Smooth muscle cell (in vitro differentiated cells): ENCODE data around the gene NXF2. TPM values are rescaled to one million over a fixed set of nuclear protein-coding genes. Genes with fewer than 3 reads are reported as not detected.
"Not testable (repeated sequence)": the region's sequence is repeated elsewhere in the genome, so short reads cannot be mapped to it uniquely, and the experiment has no call there.

Experiments used
- DNase-seq: peaks from one replicate; lab custom pipeline; 2025; ENCODE audit not compliant: unreplicated experiment; lab: John Stamatoyannopoulos, UW
- H2AFZ ChIP-seq: fragments of 200-600 bp; sonication (generic); 2 replicates; pipeline ENCODE4 v1.6.0; 2016; ENCODE audit warnings: antibody characterized with exemption, low read depth, mild to moderate bottlenecking
- H3F3A ChIP-seq: fragments of 200-600 bp; sonication (generic); 2 replicates; pipeline ENCODE4 v1.6.0; 2017; ENCODE audit warnings: antibody characterized with exemption, low read depth
- H3K27ac ChIP-seq: fragments of 200-600 bp; sonication (generic); 2 replicates; pipeline ENCODE4 v1.5.1; 2016; ENCODE audit warnings: low read depth, mild to moderate bottlenecking
- H3K27me3 ChIP-seq: fragments of 200-600 bp; sonication (generic); 2 replicates; pipeline ENCODE4 v1.6.1; 2016; ENCODE audit warnings: low read depth, mild to moderate bottlenecking
- H3K36me3 ChIP-seq: fragments of 200-600 bp; sonication (generic); 2 replicates; pipeline ENCODE4 v1.5.1; 2016; ENCODE audit warnings: low read depth
- H3K4me1 ChIP-seq: fragments of 200-600 bp; sonication (generic); 2 replicates; pipeline ENCODE4 v1.5.1; 2016; ENCODE audit warnings: low read depth
- H3K4me2 ChIP-seq: fragments of 200-600 bp; sonication (generic); 2 replicates; pipeline ENCODE4 v1.6.0; 2016; ENCODE audit warnings: mild to moderate bottlenecking
- H3K4me3 ChIP-seq: fragments of 200-600 bp; sonication (generic); 2 replicates; pipeline ENCODE4 v1.5.1; 2016; ENCODE audit warnings: mild to moderate bottlenecking
- H3K79me2 ChIP-seq: fragments of 200-600 bp; sonication (generic); 2 replicates; pipeline ENCODE4 v1.6.0; 2016; ENCODE audit warnings: low read depth, mild to moderate bottlenecking
- H3K9ac ChIP-seq: fragments of 200-600 bp; sonication (generic); 2 replicates; pipeline ENCODE4 v1.6.0; 2016; ENCODE audit warnings: low read depth
- H3K9me3 ChIP-seq: fragments of 200-600 bp; sonication (generic); replicated peaks from 2 replicates; pipeline ENCODE4 v1.5.1; 2016; ENCODE audit warnings: low read depth
- H4K20me1 ChIP-seq: fragments of 200-600 bp; sonication (generic); 2 replicates; pipeline ENCODE4 v1.6.0; 2016; ENCODE audit warnings: low read depth
- WGBS: methylation state at CpG from one replicate; pipeline ENCODE4 v1.1.7; 2016; ENCODE audit warnings: low lambda C conversion rate; 5-methylcytosine and 5-hydroxymethylcytosine counted together
- polyA plus RNA-seq: library from polyadenylated mRNA; unstranded; fragments of >200 nt; fragmentation: Nextera tagmentation; extraction: Ambion mirVana; gene quantifications from 2 replicates; pipeline ENCODE4 v1.2.1, GENCODE V29; 2016
- total RNA-seq: library from RNA; depleted of rRNA; stranded (reverse); fragments of >200 nt; gene quantifications from 2 replicates; pipeline ENCODE4 v1.2.3, GENCODE V29; 2014

The NXF2 gene
- total RNA-seq: not detected in 2 replicates
- polyA plus RNA-seq: not detected in 2 replicates

GRCh38 chrX:102246893-102247292 lies at the start of gene NXF2:
NXF2 (plus strand) TSS chrX:102247167; CDS start chrX:102307079, 59,912 bp downstream.
- not testable (repeated sequence) for H3K79me2 ChIP-seq, H3K4me2 ChIP-seq, H3K4me3 ChIP-seq, H4K20me1 ChIP-seq, H3K27ac ChIP-seq, H3K9me3 ChIP-seq, H3K4me1 ChIP-seq, H3K9ac ChIP-seq, H2AFZ ChIP-seq, H3K36me3 ChIP-seq, H3K27me3 ChIP-seq, H3F3A ChIP-seq, DNase-seq
- no CpG with 5 or more reads among the region's 9 CpGs for WGBS

DNA sequence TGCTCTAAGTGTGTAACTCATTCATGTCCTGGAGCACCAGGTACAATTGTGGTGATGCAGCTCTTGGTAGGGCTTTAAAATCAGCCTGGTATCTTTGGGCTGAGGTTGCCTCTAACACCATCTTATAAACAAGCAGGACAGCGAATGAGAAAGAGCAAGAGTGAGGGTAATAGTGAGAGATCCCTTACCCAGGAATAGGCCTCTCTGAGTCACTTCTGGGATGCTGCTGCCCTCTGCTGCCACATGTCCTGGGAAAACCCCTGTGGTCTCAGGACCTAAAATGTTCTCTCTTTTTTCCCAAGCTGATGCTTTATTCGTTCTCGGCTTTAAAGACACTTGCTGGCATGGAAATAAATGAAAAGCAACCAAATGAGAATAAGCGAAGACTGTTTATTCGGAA lies 39.0 kb upstream of the NXF2 start:
- H2AFZ ChIP-seq, H3K36me3 ChIP-seq, H3K27me3 ChIP-seq, DNase-seq, H3K4me1 ChIP-seq, H3K9me3 ChIP-seq, H3K27ac ChIP-seq, H3K4me3 ChIP-seq, H3K4me2 ChIP-seq, H3K9ac ChIP-seq, H4K20me1 ChIP-seq, H3F3A ChIP-seq, H3K79me2 ChIP-seq: not testable (repeated sequence)
- WGBS: 80% methylated on average over 2 of the region's 5 CpGs

DNA sequence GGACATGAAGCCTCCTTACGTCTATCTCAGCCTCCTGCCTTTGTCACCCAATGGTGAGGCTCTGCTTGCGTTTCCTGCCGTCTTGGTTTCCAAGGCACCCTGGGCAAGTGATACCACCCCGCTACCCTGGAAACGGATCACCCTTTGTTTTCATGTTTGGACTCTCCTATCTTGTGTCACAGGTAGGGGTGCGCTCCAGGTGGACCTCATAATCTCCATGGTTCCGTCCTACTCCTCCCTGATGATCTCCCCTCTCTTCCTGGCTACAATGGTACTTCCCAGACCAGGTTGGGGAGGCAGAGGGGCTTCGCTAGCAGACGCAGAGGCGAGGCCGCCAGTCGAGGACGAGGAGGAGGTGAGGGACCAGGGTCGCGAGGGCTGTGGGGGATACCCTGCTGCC lies 32.0 kb upstream of the NXF2 start, which contains the start of gene TCP11X1:
TSS of gene TCP11X1 (plus strand) at position 316 of the 400 bp plus-strand sequence.
- not testable (repeated sequence) for H3K4me3 ChIP-seq, H3K27ac ChIP-seq, H4K20me1 ChIP-seq, DNase-seq, H3K9ac ChIP-seq, H3K9me3 ChIP-seq, H3K4me1 ChIP-seq, H3K79me2 ChIP-seq, H3F3A ChIP-seq, H3K27me3 ChIP-seq, H3K4me2 ChIP-seq, H2AFZ ChIP-seq, H3K36me3 ChIP-seq
- 100% methylated on average over 1 of the region's 15 CpGs for WGBS

GRCh38 chrX:102216497-102216896 lies 30.5 kb upstream of the NXF2 start:
- not testable (repeated sequence) for H3K4me3 ChIP-seq, H3K4me1 ChIP-seq, H4K20me1 ChIP-seq, H3K4me2 ChIP-seq, H2AFZ ChIP-seq, H3K27me3 ChIP-seq, H3F3A ChIP-seq, H3K36me3 ChIP-seq, DNase-seq, H3K27ac ChIP-seq, H3K9ac ChIP-seq, H3K79me2 ChIP-seq, H3K9me3 ChIP-seq
- WGBS: no CpG with 5 or more reads among the region's 3 CpGs

DNA sequence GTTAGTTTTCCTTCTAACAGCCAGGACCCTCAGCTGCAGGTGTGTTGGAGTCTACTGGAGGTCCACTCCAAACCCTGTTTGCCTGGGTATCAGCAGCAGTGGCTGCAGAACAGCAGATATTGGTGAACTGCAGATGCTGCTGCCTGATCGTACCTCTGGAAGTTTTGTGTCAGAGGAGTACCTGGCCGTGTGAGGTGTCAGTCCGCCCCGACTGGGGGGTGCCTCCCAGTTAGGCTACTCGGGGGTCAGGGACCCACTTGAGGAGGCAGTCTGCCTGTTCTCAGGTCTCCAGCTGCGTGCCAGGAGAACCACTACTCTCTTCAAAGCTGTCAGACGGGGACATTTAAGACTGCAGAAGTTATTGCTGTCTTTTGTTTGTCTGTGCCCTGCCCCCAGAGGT lies 11.3 kb upstream of the NXF2 start:
- H3K4me3 ChIP-seq, H3K27me3 ChIP-seq, H3F3A ChIP-seq, H3K9ac ChIP-seq, H3K79me2 ChIP-seq, H4K20me1 ChIP-seq, H3K4me2 ChIP-seq, H3K4me1 ChIP-seq, DNase-seq, H3K9me3 ChIP-seq, H2AFZ ChIP-seq, H3K36me3 ChIP-seq, H3K27ac ChIP-seq: not testable (repeated sequence)
- WGBS: 96% methylated on average over 4 of the region's 7 CpGs

- 81% methylated on average over 11 of the region's 15 CpGs for WGBS
- not testable (repeated sequence) for H3K27me3 ChIP-seq, H3K4me3 ChIP-seq, H3K36me3 ChIP-seq, H3K9me3 ChIP-seq, H3K79me2 ChIP-seq, DNase-seq, H3K4me2 ChIP-seq, H4K20me1 ChIP-seq, H3K27ac ChIP-seq, H2AFZ ChIP-seq, H3F3A ChIP-seq, H3K9ac ChIP-seq, H3K4me1 ChIP-seq
These were observed 6.7 kb upstream of the NXF2 start for GRCh38 chrX:102240265-102240664.

DNA sequence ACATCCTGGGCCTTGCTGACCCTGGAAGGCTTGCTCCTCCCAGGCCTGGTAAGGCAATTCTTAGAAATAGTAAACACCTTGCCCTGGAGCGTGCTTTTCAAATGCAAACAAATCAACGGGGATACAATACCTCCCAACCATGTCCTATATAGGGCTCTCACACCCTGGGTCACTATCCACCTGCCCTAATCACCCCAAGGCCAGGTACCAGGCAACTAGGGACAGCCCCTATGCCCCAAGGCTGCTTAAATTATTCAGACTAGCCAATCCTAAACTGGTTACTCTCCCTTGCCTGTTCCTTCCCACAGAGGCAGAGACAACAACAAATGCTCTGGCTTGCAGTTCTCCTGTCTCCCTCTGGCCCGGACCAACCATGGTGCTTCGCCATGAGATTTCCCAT lies 25.3 kb downstream of the NXF2 start:
- H3K27me3 ChIP-seq: not testable (repeated sequence)
- no CpG with 5 or more reads among the region's 4 CpGs for WGBS

More for the DNA sequence above, 25.3 kb downstream of the NXF2 start:
- H3K9me3 ChIP-seq, H3K36me3 ChIP-seq, H3K9ac ChIP-seq, H3F3A ChIP-seq, H3K79me2 ChIP-seq, H4K20me1 ChIP-seq, DNase-seq, H3K4me3 ChIP-seq, H3K4me1 ChIP-seq, H3K4me2 ChIP-seq, H2AFZ ChIP-seq, H3K27ac ChIP-seq: not testable (repeated sequence)
